ENCODE measurements around the gene RBMS3. TPM values are rescaled to one million over a fixed set of nuclear protein-coding genes. Genes with fewer than 3 reads are reported as not detected.

RBMS3 gene
- total and polyA plus RNA-seq, 2 of the 8 experiments (the other 6 are each of a cell fraction or from before 2014, with no cell fraction given): 3.7 to 6.9 TPM

GRCh38 chr3:29331035-29331434, 50.2 kb downstream of the RBMS3 start:
- Histone ChIP-seq H3K4ac (replicated peaks; ENCODE audit: insufficient read length, low read depth, low read length) (no peak overlapping the region), H2BK5ac (ENCODE audit: low read depth, low read length) (no peak overlapping the region), H2BK15ac (ENCODE audit: low read length) (no peak overlapping the region), H3K9ac (replicated peaks in 1 of 4; ENCODE audit: extremely low read depth in 1 of 4, low read depth in 3 of 4, low read length in 3 of 4) (no peak overlapping the region), H2AK5ac (ENCODE audit: low read depth, low read length) (no peak overlapping the region), H2BK12ac (ENCODE audit: low read depth, low read length) (no peak overlapping the region), H3K27ac (ENCODE audit: low read depth, low read length) (no peak overlapping the region), H3K36me3 (ENCODE audit: control insufficient read depth in 2 of 4, insufficient read depth in 4 of 4, low read length in 3 of 4) (no peaks in the 10 kb centered on the region), H2AFZ (ENCODE audit: low read length) (peak overlapping the region; percentile 46; the same call in 1 of the 2 replicates), H2BK20ac (ENCODE audit: low read length) (no peak overlapping the region), H3K23ac (ENCODE audit: insufficient read length) (no peak overlapping the region), H3K4me1 (replicated peaks in 1 of 4; ENCODE audit: control insufficient read depth in 3 of 4, insufficient read depth in 4 of 4, low read length in 3 of 4) (peaks cover 0 to 4% (median 1%) of the 10 kb centered on the region in 4 experiments; a peak in 2 of 7 replicates), H4K91ac (replicated peaks; ENCODE audit: insufficient read length, low read length) (no peak overlapping the region), H4K8ac (ENCODE audit: extremely low read depth, insufficient read depth, low read length) (no peak overlapping the region), H3K9me3 (ENCODE audit: insufficient read depth in 2 of 2, low read depth in 1 of 2, low read length in 1 of 2) (no peaks in the 10 kb centered on the region), H3K18ac (ENCODE audit: extremely low read depth, low read length) (no peak overlapping the region), H3K79me2 (ENCODE audit: control insufficient read depth in 1 of 2, insufficient read depth in 2 of 2, low read length in 2 of 2) (no peaks in the 10 kb centered on the region), H3K4me3 (ENCODE audit: extremely low read depth in 1 of 4, insufficient read depth in 2 of 4, low read depth in 3 of 4, low read length in 4 of 4) (no peak overlapping the region), H2BK120ac (replicated peaks; ENCODE audit: low read depth, low read length) (no peak overlapping the region), H3K4me2 (ENCODE audit: insufficient read depth in 1 of 2, low read depth in 2 of 2, low read length in 2 of 2) (no peak overlapping the region), H4K5ac (ENCODE audit: insufficient read length, low read depth, low read length) (no peak overlapping the region), H3K27me3 (replicated peaks in 1 of 4; ENCODE audit: control insufficient read depth in 3 of 4, extremely low read depth in 1 of 4, insufficient read depth in 3 of 4, low read length in 3 of 4) (no peaks in the 10 kb centered on the region), H3K23me2 (ENCODE audit: low read depth, low read length) (no peaks in the 10 kb centered on the region), H3K56ac (replicated peaks; ENCODE audit: insufficient read length, low read depth, low read length) (no peak overlapping the region), H4K20me1 (replicated peaks in 1 of 2; ENCODE audit: control insufficient read depth in 1 of 2, insufficient read depth in 2 of 2, low read length in 2 of 2) (no peaks in the 10 kb centered on the region), H3K14ac (ENCODE audit: insufficient read length) (no peak overlapping the region), H3K79me1 (ENCODE audit: low read depth, low read length) (no peaks in the 10 kb centered on the region)
- ChIA-PET POLR2A (ENCODE audit: partially characterized antibody) (no interaction called here), CTCF (ENCODE audit: partially characterized antibody) (interaction anchor here (1.1 kb wide), 1 partner anchor 10 kb away, joined by 4 read pairs; no protein-coding TSS in a partner anchor)
- DNase-seq (ENCODE audit: low read depth in 1 of 2, low spot score in 2 of 2): no peak
- FAIRE-seq: no peak
- WGBS, 2 experiments (ENCODE audit: extremely low coverage in 1 of 2, insufficient coverage in 1 of 2, insufficient read length in 1 of 2, insufficient replicate concordance in 2 of 2, low coverage in 1 of 2, low lambda C conversion rate in 2 of 2, missing lambda C conversion rate in 1 of 2): 86% methylated on average over 4 of the region's 4 CpGs; no CpG with 5 or more reads in 1 of the 2 experiments
- TF ChIP-seq E2F6 (IDR thresholded peaks at IDR 0.05): no peak
- TF ChIP-seq KDM4A (IDR thresholded peaks at IDR 0.05; ENCODE audit: low read depth, low read length, severe bottlenecking): no peak
- TF ChIP-seq, protein P1, sequence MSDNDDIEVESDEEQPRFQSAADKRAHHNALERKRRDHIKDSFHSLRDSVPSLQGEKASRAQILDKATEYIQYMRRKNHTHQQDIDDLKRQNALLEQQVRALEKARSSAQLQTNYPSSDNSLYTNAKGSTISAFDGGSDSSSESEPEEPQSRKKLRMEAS (IDR thresholded peaks at IDR 0.05): no peak
- TF ChIP-seq MAFK (IDR thresholded peaks at IDR 0.05; ENCODE audit: low read depth, low read length): no peak
- no peak for TF ChIP-seq ASH2L (IDR thresholded peaks at IDR 0.05; ENCODE audit: low read length)
- no peak for TF ChIP-seq CHD2 (IDR thresholded peaks at IDR 0.05; ENCODE audit: low read length)
- no peak for TF ChIP-seq TAF7 (optimal IDR thresholded peaks at IDR 0.05; ENCODE audit: borderline replicate concordance, low read depth, low read length)
- TF ChIP-seq ATF2 (IDR thresholded peaks at IDR 0.05; ENCODE audit: low read length): no peak
- TF ChIP-seq CTBP2 (IDR thresholded peaks at IDR 0.05; ENCODE audit: borderline replicate concordance, insufficient read depth, insufficient read length, low read length): no peak
- TF ChIP-seq SUZ12 (IDR thresholded peaks at IDR 0.05; ENCODE audit: low read length): no peak
- TF ChIP-seq EZH2 (IDR thresholded peaks at IDR 0.05; ENCODE audit: low read depth, low read length, severe bottlenecking): no peak
